NCI-H2227 (cell line): ENCODE data around the gene KANTR.
"Not testable (repeated sequence)": the region's sequence is repeated elsewhere in the genome, so short reads cannot be mapped to it uniquely, and the experiment has no call there.

ENCODE experiments used
- DNase-seq: peaks from one replicate; lab custom pipeline; 2025; ENCODE audit not compliant: unreplicated experiment; lab: John Stamatoyannopoulos, UW

KANTR gene

GRCh38 chrX:53122013-53122412 lies 28.1 kb downstream of the KANTR start:
- no peak for DNase-seq

DNA sequence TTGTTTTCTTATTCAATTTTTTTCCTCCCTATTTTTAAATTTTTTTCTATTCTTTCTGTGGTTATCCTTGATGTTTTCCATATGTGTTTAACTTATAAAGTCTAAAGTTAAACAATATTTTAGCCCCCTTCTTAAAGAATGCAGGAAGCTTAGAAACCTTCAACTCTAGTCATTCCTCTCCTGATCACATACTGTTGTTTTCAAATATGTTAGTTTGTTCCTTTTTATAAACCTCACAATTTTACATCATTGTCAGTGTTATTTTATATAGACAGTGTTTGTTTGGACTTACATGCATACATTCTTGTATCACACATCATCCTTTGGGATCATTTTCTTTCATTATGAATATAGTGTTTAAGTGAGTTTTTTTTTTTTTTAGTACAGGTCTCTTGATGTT lies 31.6 kb downstream of the KANTR start:
- no peak for DNase-seq

DNA sequence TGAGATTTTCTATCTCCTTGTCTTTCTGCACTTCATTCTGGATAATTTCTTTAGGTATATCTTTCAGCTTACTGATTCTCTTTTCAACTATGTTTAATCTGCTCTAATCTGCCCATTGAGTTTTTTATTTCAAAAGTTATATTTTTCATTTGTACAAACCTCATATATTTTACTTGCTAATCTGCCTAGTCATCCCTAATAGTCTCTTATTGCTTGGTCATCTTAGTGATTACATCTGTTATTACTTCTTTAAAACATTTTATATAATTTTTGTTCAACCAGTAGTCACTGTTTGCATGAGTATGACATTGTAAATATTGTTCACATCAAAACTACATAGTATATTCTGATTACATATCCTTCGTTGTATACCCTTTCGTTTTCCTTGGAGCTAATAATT lies 32.4 kb downstream of the KANTR start:
- DNase-seq, result no peak

- DNase-seq, result no peak
These were observed 34.3 kb downstream of the KANTR start for GRCh38 chrX:53128097-53128749.

- DNase-seq, result no peak
These were observed 39.5 kb downstream of the KANTR start for GRCh38 chrX:53133400-53133799.

- DNase-seq, result no peak
These were observed 41.6 kb downstream of the KANTR start for GRCh38 chrX:53135581-53135980.

DNA sequence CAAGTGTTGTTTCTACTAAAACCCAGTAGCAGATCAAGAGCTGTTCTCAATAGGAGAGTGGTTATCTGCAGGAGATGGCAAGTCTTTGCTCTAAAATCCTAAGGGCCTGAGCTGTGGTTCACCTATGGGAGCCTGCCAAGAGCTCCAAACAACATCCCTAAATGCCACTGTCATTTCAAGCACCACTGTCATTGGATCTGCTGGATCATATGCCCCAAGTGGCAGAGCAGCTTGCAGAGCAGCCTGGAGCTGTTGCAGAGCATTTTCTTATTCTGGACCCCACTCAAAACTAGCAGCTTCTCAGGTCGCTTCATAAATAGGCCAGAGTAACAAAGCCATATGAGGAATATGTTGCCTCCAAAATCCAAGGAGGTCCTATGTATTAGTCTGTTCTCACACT lies 59.6 kb downstream of the KANTR start:
- DNase-seq, result no peak

DNA sequence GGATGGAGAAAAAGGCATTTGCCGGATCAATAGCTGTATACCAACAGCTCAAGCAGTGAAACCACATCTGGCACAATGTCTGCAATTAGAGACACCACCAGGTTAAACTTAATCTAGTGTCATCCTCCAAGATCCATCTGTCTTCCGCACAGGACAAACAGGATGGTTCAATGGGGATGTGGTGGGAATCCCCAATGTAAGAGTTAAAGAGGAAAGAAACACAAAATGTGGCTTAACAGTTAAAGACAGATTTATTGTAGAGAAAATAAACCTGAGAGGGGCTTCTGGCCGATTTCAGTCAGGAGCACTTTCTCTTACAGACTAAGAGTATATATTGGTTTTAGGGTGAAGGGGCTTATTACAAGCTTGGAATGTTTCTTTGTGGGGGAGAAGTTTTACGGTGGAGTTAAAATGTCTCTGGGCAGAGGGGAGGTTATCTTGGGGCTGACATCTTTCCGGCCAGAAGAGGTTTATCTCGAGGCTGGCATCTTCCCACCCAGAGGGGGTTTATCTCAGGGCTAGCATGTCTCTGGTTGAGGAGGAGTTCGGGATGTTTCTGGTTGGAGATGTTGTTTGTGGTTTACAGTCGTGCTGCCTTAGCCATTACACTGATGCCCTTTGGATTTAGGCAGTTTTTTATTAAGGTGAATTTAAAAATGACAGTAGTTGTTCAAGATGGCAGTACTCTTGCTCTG lies 61.7 kb downstream of the KANTR start:
- no peak for DNase-seq

DNA sequence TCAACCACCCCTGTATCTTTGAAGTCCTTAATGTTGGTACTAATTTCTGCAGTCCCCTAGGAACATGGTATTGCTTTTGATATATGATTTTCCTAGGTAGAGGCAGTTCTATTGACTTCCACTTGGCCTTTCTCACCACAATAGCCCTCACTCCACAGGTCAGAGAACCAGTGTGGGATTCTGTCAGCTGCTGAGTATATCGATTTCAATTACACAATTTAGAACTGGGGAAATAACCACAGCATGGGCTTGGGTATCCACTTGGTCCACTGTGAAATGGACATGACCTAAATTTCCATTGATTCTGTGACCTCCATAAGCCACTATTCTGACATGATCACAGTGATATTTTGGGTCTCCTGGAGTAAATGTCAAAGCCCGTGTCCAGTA lies 62.3 kb downstream of the KANTR start:
- DNase-seq, result no peak

DNA sequence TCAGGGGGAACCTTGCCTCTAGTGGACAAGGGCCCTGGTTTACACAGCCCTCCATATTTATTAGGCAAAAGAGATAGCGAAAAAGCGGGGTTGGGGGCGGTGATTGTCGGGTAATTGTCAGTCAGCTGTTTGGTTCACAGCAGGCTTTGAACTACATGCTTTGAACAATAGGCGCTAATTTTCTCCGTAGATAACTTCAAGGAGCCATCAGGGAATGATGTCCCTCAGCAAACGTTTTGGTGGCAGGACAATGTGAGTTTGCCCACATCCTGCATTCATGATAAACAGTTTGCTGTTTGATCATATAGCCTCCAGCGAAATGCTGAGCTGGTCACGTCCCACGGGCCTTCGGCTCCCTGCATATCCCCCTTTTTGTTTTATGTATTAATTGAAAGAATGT lies 65.2 kb downstream of the KANTR start:
- DNase-seq, result peak; percentile 29

DNA sequence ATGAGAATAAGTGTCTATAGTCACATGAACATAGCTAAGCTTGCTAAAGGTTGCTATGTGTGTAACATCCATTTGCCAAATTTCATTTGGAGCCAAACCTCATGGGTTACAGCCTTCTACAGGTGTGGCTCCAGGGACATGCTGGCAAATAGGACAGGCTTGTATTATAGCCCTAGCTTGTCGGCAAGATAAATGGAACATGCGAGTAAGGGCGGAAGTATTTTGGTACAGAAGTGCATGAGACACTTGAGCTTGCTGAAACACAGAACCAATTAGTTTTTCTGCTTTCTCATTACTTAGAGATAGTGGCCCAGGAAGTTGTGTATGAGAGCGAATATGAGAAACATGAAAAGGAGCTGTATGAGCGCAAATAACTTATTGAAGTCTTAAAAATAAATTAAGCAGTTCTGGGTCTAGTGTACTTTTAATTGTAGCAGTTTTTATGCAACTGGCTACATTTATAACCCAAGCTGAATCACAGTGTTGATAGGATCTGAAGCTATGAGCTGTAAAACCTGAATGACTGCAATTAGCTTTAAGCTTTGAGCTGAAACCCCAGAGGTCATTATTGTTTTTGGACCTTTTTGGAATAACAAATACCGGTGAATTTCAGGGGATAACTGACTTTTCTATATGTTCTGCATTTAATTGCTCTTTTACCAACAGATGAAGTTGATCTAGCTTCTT lies 66.5 kb downstream of the KANTR start:
- DNase-seq, result no peak

- peak; percentile 19 for DNase-seq
These were observed 69.5 kb downstream of the KANTR start for GRCh38 chrX:53163436-53163835.

GRCh38 chrX:53164566-53164965 lies 70.6 kb downstream of the KANTR start:
- DNase-seq, result not testable (repeated sequence)

DNA sequence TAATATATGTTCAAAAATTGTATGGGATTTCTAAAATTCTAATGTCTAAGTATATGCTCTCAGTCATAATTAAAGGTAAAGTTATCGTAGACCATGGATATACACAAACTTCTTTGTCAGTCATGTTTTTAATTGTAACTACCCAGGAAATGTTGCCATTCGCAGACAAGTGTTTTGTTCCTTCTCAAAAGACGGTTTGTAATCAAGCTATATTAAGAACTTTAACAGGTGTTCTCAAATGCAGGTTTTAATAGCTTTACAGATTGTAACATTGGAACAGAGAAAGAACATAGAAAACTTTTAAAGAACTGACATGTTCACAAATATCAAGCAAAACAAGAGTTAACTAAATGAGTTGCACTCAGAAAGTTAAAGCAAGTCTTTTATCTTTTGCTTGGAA lies 72.2 kb downstream of the KANTR start:
- no peak for DNase-seq

DNA sequence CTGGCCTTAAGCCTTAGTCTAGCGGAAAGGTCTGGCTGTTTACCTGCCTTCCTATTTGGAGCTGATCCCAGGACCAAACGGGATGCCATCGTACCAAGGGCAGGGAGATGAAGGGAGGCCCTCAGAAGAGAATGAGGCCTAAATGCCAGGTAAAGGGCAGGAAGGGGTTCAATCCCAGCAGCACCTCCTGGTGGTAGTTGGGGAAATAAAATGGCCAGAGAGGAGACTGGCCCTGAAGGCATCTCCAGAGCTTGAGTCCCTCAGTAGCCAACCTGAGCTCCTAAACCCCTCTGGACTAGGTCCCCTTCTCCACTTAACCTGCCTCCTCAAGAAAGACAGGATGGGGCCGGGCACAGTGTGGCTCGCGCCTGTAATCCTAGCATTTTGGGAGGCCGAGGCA lies 77.4 kb downstream of the KANTR start:
- no peak for DNase-seq
